Lower leg skin (tissue), 4 donors: ENCODE results near the gene METTL4. TPM values are rescaled to one million over a fixed set of nuclear protein-coding genes. Genes with fewer than 3 reads are reported as not detected.

Source experiments
- DNase-seq, 2 donors: peaks; one replicate each; pipeline ENCODE4 v3.0.0-alpha.2; 2019; ENCODE audit warnings: low spot score in 2 of 2
- H3K4me3 ChIP-seq: fragments of 200-600 bp; sonication (generic); 2 replicates; pipeline ENCODE4 v1.5.1; 2017; ENCODE audit warnings: mild to moderate bottlenecking, low read depth; ENCODE audit not compliant: poor library complexity, severe bottlenecking
- CTCF ChIP-seq, 3 donors: fragments of 450-650 bp; IDR thresholded peaks; one replicate each; pipeline ENCODE4 v1.5.1; 2016; ENCODE audit warnings: antibody characterized with exemption in 3 of 3, mild to moderate bottlenecking in 3 of 3, moderate library complexity in 2 of 3
- POLR2A ChIP-seq, 2 donors: fragments of 450-650 bp; IDR thresholded peaks; one replicate each; pipeline ENCODE4 v1.6.1; 2016 to 2017; ENCODE audit warnings: antibody characterized with exemption in 2 of 2, mild to moderate bottlenecking in 1 of 2, moderate library complexity in 1 of 2
- WGBS, 2 donors: methylation state at CpG; one replicate each; pipeline ENCODE4 v1.1.5; 2018; 5-methylcytosine and 5-hydroxymethylcytosine counted together
- intact Hi-C: fragments of 100-400 bp; cut with DNase I; formaldehyde crosslinking; loops from one replicate; pipeline ENCODE4 v1.15.0; 2023; ENCODE audit warnings: low total_unique reads
- total RNA-seq, 4 donors: library from RNA; depleted of rRNA; stranded (reverse); fragments of >200 nt; gene quantifications; one replicate each; pipeline ENCODE4 v1.1.0, GENCODE V29; 2016

The METTL4 gene
- total RNA-seq, 4 donors from 2014 or later = 2.1 to 6.0 (median 4.0) TPM

DNA sequence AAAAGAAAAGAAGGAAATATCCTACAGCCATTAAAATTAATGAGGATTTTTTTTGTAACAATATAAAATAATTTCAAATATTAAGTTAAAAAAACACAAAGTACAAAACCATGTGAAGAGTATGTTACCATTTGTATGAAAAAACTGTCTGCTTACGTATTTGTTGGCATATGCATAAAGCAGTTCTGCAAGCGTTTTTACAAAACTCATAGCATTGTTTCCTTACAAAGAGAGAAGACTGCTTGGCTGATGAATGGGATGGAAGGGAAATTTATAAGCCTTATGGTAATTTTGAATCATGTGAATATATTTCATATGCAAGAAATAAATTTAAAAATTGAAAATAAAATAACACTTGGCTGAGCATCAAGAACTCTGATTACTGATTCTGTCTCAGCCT lies 63.1 kb downstream of the METTL4 start:
- 68 to 75% methylated on average over 2 of the region's 2 CpGs for WGBS, 2 donors
- intact Hi-C loops = no loop called here
- DNase-seq = no peak
- H3K4me3 ChIP-seq = no peak overlapping the region
- TF ChIP-seq CTCF (IDR thresholded peaks at IDR 0.05) (no peak), POLR2A (IDR thresholded peaks at IDR 0.05) (no peak)

GRCh38 chr18:2504642-2505041 lies 66.7 kb downstream of the METTL4 start:
- intact Hi-C loops = no loop called here
- WGBS, 2 donors = 53 to 59% methylated on average over 1 of the region's 1 CpG
- DNase-seq = no peak

GRCh38 chr18:2502880-2503279 lies 68.4 kb downstream of the METTL4 start:
- 88% methylated on average over 1 of the region's 1 CpG for WGBS, 2 donors
- no peak for TF ChIP-seq CTCF (IDR thresholded peaks at IDR 0.05)
- TF ChIP-seq POLR2A (IDR thresholded peaks at IDR 0.05) = no peak
- DNase-seq = no peak
- no peak overlapping the region for H3K4me3 ChIP-seq
- intact Hi-C loops = no loop called here

More at GRCh38 chr18:2504642-2505041, 66.7 kb downstream of the METTL4 start:
- H3K4me3 ChIP-seq = no peak overlapping the region
- TF ChIP-seq POLR2A (IDR thresholded peaks at IDR 0.05) (no peak), CTCF (IDR thresholded peaks at IDR 0.05) (no peak)

- 63 to 71% methylated on average over 3 of the region's 3 CpGs for whole genome bisulfite sequencing, 2 donors
- no peak for DNase-seq
- intact Hi-C loops = no loop called here
- no peak overlapping the region for H3K4me3 ChIP-seq
- TF ChIP-seq POLR2A (IDR thresholded peaks at IDR 0.05) (no peak), CTCF (IDR thresholded peaks at IDR 0.05) (no peak)
These were observed 68.9 kb downstream of the METTL4 start for GRCh38 chr18:2502394-2502793.

GRCh38 chr18:2497797-2498196 lies 73.5 kb downstream of the METTL4 start:
- no peak for TF ChIP-seq POLR2A (IDR thresholded peaks at IDR 0.05)
- no peak for TF ChIP-seq CTCF (IDR thresholded peaks at IDR 0.05)
- intact Hi-C loops = no loop called here
- DNase-seq = no peak
- 65 to 77% methylated on average over 2 to 3 of the region's 3 CpGs for WGBS, 2 donors
- H3K4me3 ChIP-seq = no peak overlapping the region

DNA sequence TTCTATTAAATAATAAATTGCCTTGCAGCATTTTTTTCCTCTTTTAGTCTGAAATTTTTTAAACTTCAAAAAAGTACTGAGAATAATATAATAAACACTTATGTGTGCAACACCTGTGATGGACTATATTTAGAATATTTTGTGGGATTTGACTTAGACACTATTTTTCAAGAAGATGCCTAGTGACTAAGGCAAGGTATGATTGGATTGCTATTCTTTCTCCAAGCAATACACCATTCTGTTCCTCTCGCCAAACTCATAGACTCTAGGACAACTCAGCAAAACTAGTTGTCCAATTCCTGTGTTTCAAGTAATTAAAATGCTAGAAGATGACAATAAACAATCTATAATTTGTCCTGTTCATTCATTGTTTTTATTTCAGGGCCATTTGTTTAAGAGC lies 75.9 kb downstream of the METTL4 start:
- TF ChIP-seq CTCF (IDR thresholded peaks at IDR 0.05) (no peak), POLR2A (IDR thresholded peaks at IDR 0.05) (no peak)
- intact Hi-C loops = no loop called here
- WGBS, 2 donors = 96 to 97% methylated on average over 1 of the region's 1 CpG

More for the DNA sequence above, 75.9 kb downstream of the METTL4 start:
- H3K4me3 ChIP-seq = no peak overlapping the region
- DNase-seq = no peak
